ENCODE results near the gene MROH7. TPM values are rescaled to one million over a fixed set of nuclear protein-coding genes. Genes with fewer than 3 reads are reported as not detected.

MROH7 gene
- total RNA-seq, 4 donors from 2014 or later: 11.6 to 20.8 (median 14.8) TPM

DNA sequence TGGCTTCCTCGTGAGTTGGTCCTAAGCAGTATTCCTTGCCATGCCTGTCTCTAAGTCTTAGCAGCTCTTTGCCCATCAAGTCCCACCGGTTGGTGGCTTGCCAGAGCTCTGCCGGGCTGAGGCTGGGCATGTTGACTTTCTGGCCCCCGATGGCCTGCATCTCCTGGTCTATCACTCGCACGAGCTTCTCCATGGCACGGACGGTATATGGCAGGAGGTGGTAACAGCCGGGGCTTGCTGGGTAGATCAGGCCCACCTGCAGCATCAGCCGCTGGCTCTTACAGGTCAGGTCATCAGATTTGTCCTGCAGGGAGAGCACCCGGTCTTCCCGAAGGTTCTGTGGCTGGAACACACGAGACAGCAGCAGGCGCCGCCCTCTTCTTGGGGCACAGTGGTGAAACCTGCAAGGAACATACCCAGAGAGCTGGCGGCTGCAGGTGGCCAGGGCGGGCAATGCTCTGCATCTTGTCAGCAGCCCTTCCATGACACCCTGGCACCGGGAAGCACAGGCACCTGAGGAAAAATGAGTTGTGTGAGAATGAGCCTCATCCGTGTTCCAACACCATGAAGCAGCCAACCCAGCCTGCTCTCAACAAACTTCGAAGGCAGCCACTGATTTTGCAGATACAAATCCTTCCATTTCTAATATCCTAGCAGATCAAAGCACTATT, 117.2 kb downstream of the MROH7 start:
- no peak for TF ChIP-seq EP300 (IDR thresholded peaks at IDR 0.05)
- TF ChIP-seq POLR2AphosphoS5 (IDR thresholded peaks at IDR 0.05): no peak
- TF ChIP-seq, protein P1, sequence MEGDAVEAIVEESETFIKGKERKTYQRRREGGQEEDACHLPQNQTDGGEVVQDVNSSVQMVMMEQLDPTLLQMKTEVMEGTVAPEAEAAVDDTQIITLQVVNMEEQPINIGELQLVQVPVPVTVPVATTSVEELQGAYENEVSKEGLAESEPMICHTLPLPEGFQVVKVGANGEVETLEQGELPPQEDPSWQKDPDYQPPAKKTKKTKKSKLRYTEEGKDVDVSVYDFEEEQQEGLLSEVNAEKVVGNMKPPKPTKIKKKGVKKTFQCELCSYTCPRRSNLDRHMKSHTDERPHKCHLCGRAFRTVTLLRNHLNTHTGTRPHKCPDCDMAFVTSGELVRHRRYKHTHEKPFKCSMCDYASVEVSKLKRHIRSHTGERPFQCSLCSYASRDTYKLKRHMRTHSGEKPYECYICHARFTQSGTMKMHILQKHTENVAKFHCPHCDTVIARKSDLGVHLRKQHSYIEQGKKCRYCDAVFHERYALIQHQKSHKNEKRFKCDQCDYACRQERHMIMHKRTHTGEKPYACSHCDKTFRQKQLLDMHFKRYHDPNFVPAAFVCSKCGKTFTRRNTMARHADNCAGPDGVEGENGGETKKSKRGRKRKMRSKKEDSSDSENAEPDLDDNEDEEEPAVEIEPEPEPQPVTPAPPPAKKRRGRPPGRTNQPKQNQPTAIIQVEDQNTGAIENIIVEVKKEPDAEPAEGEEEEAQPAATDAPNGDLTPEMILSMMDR (IDR thresholded peaks at IDR 0.05): no peak
- TF ChIP-seq POLR2A (IDR thresholded peaks at IDR 0.05; ENCODE audit: low read depth): no peak
- Histone ChIP-seq H3K27ac (replicated peaks in 1 of 4) (no peak overlapping the region), H3K27me3 (no peaks in the 10 kb centered on the region), H3K9me3 (no peaks in the 10 kb centered on the region), H3K4me3 (no peak overlapping the region), H3K4me1 (peaks cover 6 to 15% (median 11%) of the 10 kb centered on the region in 4 donors), H3K36me3 (peaks cover 24 to 37% (median 30%) of the 10 kb centered on the region in 4 donors)
- no peak for DNase-seq (ENCODE audit: extremely low spot score)
- 91% methylated on average over 3 of the region's 20 CpGs for WGBS
- intact Hi-C loops (cut with DNase I): no loop called here

Other genes with a start within 250 kb of the MROH7 start
- 10 to 100 TPM; 32.8 to 63.4 (median 47.4) TPM for gene SSBP3, start 235.4 kb upstream of the MROH7 start, total RNA-seq
- gene ACOT11, start 93.6 kb upstream of the MROH7 start, total RNA-seq: 10 to 100 TPM in 2 of 4 donors, 1 to 10 TPM in 2; 6.9 to 19.1 (median 13.4) TPM
- not detected for gene FAM151A, start 18.3 kb upstream of the MROH7 start, total RNA-seq
- gene TTC4, start 74.1 kb downstream of the MROH7 start, total RNA-seq: 10 to 100 TPM; 10.8 to 16.4 (median 13.8) TPM
- 1 to 10 TPM; 4.0 to 7.5 (median 5.7) TPM for gene PARS2, start 122.7 kb downstream of the MROH7 start, total RNA-seq
- under 1 TPM; under 0.01 to 0.17 (median 0.09) TPM for gene TTC22, start 159.5 kb downstream of the MROH7 start, total RNA-seq
- 10 to 100 TPM; 10.8 to 16.1 (median 13.1) TPM for gene DHCR24, start 245.4 kb downstream of the MROH7 start, total RNA-seq

All from esophagus muscularis mucosa (tissue), 4 donors.